ENCODE results near the gene PAN2. TPM values are rescaled to one million over a fixed set of nuclear protein-coding genes. Genes with fewer than 3 reads are reported as not detected.
"Not testable (repeated sequence)": the region's sequence is repeated elsewhere in the genome, so short reads cannot be mapped to it uniquely, and the experiment has no call there.

PAN2 gene
- total RNA-seq, 2 experiments from 2014 or later: 82.7 to 85.4 TPM

DNA sequence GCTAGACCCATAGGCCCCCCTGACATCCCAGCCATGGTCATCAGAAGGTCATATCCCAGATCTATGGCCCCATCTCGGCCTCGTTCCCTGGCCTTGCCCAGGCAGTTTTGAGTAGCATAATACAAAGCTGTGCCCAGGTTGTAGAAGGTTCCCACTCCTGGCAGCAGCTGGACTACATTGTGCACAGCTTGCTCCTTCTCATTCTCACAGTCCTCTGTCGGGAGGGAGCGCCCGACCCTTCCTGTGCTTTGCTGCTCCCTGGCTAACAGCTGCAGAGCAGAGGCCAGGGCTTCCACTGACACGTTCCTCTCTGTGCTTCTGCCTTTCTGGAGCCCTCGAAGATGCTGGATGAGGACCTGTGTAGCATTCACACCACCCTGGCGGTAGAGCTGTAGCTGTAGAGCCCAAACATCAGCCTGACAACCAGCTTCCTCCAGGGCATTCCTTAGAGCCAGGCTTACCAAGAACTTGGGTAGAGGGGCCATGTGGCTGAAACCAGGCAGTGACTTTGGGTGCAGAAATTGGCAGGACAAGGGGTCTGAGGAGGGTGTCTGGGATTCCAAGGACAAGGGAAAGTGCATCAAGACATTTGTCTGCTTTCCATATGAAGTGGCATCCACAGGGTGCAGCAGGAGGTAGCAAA, 27.8 kb upstream of the PAN2 start:
- CTCF ChIA-PET: interaction anchor here (1.1 kb wide), 1 partner anchor 24 kb away, joined by 3 read pairs; no protein-coding TSS in a partner anchor
- Mint-ChIP-seq H3K4me3 (peak overlapping the region; percentile 93), H3K27ac (peak overlapping the region; percentile 93), H3K27me3 (ENCODE audit: low read depth) (no peaks in the 10 kb centered on the region), H3K9me3 (no peaks in the 10 kb centered on the region), H3K4me1 (ENCODE audit: low read depth) (peaks cover 20% of the 10 kb centered on the region), H3K36me3 (ENCODE audit: low read depth) (peaks cover 6% of the 10 kb centered on the region)
- DNase-seq: no peak
- intact Hi-C loops (cut with micrococcal nuclease): no loop called here

DNA sequence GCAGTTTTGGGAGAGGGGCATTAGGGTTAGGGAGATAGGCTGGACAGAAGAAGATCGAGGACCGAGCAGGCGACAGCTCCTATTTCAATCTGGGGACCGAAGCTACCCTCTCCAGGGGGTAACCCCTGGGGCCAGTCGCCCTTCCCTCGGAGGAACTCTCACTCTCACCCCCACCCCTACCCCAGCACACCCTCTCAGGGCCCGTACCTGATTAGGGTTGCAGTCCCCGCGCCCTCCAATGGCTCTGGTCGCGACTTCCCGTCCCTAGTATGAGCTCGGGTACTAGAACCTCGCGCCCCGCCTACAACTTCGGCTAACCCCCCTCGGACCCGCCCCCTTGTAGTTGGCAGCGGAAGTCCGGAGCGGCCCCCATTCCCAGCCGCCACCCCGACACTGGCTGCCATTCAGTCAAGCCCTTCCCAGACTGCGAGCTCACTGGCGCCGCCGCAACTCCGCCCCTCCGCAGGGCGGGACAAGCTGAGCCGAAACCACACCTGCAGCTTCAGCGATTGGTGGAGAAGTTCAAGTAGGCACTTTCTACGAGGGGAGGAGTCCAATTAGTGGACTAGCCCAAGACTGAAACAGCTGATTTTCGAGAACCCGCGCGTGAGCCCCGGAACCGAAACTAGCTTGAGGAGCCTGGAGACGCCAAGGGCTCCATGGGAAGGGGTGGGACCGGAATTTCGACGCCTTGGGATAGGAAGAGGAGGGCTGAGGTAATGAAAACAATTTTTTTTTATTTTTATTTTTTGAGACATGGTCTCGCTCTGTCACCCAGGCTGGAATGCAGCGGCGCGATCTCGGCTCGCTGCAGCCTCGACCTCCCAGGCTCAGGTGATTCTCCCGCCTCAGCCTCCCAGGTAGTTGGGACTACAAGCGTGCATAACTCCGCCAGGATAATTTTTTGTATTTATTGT, 26.3 kb upstream of the PAN2 start, which contains the start of gene STAT2:
Gene STAT2, minus strand, starts transcription at position 257 of the 917 bp plus-strand sequence. CDS start 3,536 bp downstream, outside the sequence.
- peak within 1 kb of the TSS; percentile 93 for H3K27ac Mint-ChIP-seq
- peak; percentile 99 for DNase-seq
- peaks cover 20% of the 10 kb centered on the region for H3K4me1 Mint-ChIP-seq (ENCODE audit: low read depth)
- H3K9me3 Mint-ChIP-seq: no peaks in the 10 kb centered on the region
- peak within 1 kb of the TSS; percentile 93 for H3K4me3 Mint-ChIP-seq
- intact Hi-C loops (cut with micrococcal nuclease): loop anchor here (1.0 kb wide), 7 partner anchors 22 to 108 kb away; partner anchors contain the start of genes CS, IL23A, SPRYD4 and TIMELESS
- CTCF ChIA-PET: interaction anchor here (0.6 to 4.1 kb wide), 21 partner anchors 10 to 271 kb away, joined by 3 to 20 read pairs (median 3); partner anchors contain the start of genes IL23A, PA2G4, PAN2 and ZC3H10
- H3K27me3 Mint-ChIP-seq (ENCODE audit: low read depth): no peaks in the 10 kb centered on the region
- H3K36me3 Mint-ChIP-seq (ENCODE audit: low read depth): peaks cover 11% of the 10 kb centered on the region

DNA sequence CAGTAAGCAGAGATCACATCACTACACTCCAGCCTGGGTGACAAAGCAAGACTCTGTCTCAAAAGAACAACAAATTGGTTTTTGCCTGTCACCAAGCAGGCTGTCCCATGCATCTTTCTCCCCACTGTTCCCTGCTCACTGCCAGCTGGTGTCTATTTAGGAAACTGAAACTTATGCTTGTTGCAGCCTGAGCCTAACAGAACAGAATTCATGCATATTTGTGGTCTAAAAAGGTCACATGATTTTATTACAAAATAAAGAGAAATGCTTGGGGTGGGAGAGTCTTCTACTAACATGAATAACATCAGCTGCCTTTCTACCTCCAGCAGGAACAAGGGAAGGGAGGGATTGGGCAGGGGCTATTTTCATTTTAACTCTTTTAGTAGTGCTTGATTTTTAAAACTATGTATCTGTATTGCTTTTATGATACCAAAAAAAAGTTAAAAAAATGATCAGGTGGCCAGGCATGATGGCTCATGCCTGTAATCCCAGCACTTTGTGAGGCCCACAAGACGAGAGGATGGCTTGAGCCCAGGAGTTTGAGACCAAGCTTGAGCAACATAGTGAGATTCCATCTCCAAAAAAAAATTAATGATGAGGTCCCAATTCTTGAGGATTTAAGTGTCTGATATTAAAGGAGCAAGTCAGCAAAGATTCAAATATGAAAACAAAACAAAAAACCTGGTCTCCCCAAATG, 25.2 kb upstream of the PAN2 start:
- CTCF ChIA-PET: interaction anchor here (0.6 to 4.1 kb wide), 13 partner anchors 13 to 269 kb away, joined by 3 to 20 read pairs (median 5); partner anchors contain the start of genes IL23A, PA2G4, PAN2 and ZC3H10
- intact Hi-C loops (cut with micrococcal nuclease): no loop called here
- H3K9me3 Mint-ChIP-seq: no peaks in the 10 kb centered on the region
- H3K27ac Mint-ChIP-seq: peak overlapping the region; percentile 93
- no peaks in the 10 kb centered on the region for H3K27me3 Mint-ChIP-seq (ENCODE audit: low read depth)
- DNase-seq: peak; percentile 50
- H3K4me3 Mint-ChIP-seq: peak overlapping the region; percentile 93
- H3K36me3 Mint-ChIP-seq (ENCODE audit: low read depth): peaks cover 16% of the 10 kb centered on the region
- peaks cover 20% of the 10 kb centered on the region for H3K4me1 Mint-ChIP-seq (ENCODE audit: low read depth)

DNA sequence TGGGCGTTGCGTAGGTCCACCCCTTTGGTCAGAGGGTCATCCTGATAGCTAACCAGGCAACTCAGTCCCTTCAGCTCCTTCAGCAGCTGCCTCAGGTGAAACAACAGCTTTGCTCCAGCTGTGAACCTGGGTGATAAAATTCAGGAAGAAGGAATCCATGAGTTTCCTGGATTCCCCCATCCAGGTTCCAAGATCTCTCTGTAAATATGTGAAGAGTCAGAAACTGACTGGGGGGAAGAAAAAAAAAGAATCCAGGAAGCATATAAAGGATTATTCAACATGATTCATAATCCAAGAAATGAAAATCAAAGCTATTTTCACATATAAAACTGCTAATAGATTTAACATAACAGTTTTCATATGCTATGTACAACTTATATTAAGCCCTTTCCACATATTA, 17.5 kb upstream of the PAN2 start:
- DNase-seq: no peak
- Mint-ChIP-seq H3K9me3 (no peaks in the 10 kb centered on the region), H3K4me1 (ENCODE audit: low read depth) (no peaks in the 10 kb centered on the region), H3K27ac (no peak overlapping the region), H3K27me3 (ENCODE audit: low read depth) (no peaks in the 10 kb centered on the region), H3K4me3 (no peak overlapping the region), H3K36me3 (ENCODE audit: low read depth) (peaks cover 46% of the 10 kb centered on the region)
- intact Hi-C loops (cut with micrococcal nuclease): no loop called here
- CTCF ChIA-PET: interaction anchor here (1.4 kb wide), 1 partner anchor 13 kb away, joined by 3 read pairs; the partner anchor contains the start of gene IL23A

DNA sequence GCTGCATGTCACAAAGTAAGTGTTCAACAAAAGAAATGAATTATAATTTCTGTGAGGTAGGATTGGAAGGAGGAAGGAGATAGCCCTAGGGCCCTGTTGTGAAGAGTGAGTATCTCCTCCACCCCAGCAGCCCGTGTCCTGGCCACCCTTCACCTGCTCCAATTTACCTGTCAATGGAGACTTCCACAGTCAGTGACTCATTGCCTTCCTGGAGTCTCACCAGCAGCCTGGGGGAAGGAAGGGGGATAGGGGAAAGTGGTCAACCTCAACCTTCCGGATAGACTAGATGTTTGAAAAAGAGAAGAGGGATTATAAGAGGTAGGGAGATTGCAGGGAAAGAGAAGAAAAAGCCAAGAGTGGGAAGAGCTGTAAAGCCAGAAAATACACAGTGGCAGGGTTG, 16.9 kb upstream of the PAN2 start:
- no peak for DNase-seq
- Mint-ChIP-seq H3K27ac (peak overlapping the region; percentile 27), H3K9me3 (no peaks in the 10 kb centered on the region), H3K4me3 (no peak overlapping the region), H3K4me1 (ENCODE audit: low read depth) (no peaks in the 10 kb centered on the region), H3K36me3 (ENCODE audit: low read depth) (peaks cover 49% of the 10 kb centered on the region), H3K27me3 (ENCODE audit: low read depth) (no peaks in the 10 kb centered on the region)
- intact Hi-C loops (cut with micrococcal nuclease): no loop called here
- CTCF ChIA-PET: interaction anchor here (0.7 to 1.4 kb wide), 2 partner anchors 10 to 12 kb away, joined by 3 read pairs; partner anchors contain the start of genes IL23A and STAT2

DNA sequence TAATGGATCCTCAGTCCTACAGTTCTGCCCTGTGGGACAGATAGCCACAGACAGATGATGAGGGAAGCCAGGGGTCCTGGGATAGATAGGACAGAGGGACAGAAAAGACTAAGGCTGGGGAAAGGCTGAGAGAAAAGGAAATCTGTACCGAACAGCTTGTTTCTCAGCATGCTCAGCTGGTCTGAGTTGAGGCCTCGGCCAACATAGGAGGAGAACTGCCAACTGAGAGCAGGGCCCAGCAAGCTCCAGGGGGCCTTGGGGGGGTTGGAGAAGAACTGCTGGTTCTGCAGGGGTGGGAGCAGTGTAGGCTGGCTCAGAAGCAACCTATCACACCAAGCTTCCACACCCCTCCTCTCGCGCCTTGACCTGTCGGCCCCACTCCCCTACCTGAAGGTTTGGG, 15.0 kb upstream of the PAN2 start:
- CTCF ChIA-PET: interaction anchor here (0.5 to 0.8 kb wide), 2 partner anchors 40 kb away, joined by 3 to 4 read pairs; no protein-coding TSS in a partner anchor
- no peaks in the 10 kb centered on the region for H3K9me3 Mint-ChIP-seq
- H3K36me3 Mint-ChIP-seq (ENCODE audit: low read depth): peaks cover 49% of the 10 kb centered on the region
- no peak overlapping the region for H3K27ac Mint-ChIP-seq
- no peaks in the 10 kb centered on the region for H3K27me3 Mint-ChIP-seq (ENCODE audit: low read depth)
- H3K4me3 Mint-ChIP-seq: no peak overlapping the region
- no peaks in the 10 kb centered on the region for H3K4me1 Mint-ChIP-seq (ENCODE audit: low read depth)
- intact Hi-C loops (cut with micrococcal nuclease): no loop called here
- no peak for DNase-seq

DNA sequence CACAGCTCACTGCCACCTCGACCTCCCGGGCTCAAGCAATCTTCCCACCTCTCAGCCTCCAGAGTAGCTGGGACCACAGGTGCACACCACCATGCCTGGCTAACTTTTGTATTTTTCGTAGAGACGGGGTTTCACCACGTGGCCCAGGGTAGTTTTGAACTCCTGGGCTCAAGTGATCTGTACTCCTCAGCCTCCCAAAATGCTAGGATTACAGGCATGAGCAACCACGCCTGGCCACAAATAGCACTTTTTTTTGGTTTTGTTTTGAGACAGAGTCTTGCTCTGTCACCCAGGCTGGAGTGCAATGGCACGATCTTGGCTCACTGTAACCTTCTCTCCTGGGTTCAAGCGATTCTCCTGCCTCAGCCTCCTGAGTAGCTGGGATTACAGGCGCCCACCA, 13.5 kb upstream of the PAN2 start:
- intact Hi-C loops (cut with micrococcal nuclease); H3K27ac Mint-ChIP-seq; H3K27me3 Mint-ChIP-seq (ENCODE audit: low read depth); H3K4me3 Mint-ChIP-seq; H3K9me3 Mint-ChIP-seq; H3K4me1 Mint-ChIP-seq (ENCODE audit: low read depth); DNase-seq: not testable (repeated sequence)
- H3K36me3 Mint-ChIP-seq (ENCODE audit: low read depth): peaks cover 54% of the 10 kb centered on the region
- CTCF ChIA-PET: interaction anchor here (0.6 to 0.7 kb wide), 4 partner anchors 51 to 566 kb away, joined by 3 to 6 read pairs (median 4); no protein-coding TSS in a partner anchor

DNA sequence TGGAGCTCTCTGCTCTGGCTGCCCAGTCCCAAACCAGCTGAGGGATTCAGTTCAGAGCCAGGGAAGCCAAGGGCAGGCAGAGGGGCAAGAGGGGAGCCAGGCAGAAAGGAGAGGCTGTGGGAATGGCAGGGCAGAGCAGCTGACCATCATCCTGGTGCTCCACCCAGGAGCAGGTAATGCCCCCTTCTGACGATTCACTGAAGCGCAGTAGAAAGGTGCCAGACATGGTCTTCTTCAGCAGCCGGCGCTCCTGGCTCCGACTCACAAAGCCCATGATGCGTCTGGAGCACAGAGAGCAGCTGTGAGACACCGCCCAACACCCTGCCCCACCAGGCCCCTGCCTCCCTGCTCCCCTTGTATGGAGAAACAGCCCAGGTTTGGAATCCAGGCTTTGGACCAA, 12.9 kb upstream of the PAN2 start:
- peak; percentile 50 for DNase-seq
- intact Hi-C loops (cut with micrococcal nuclease): no loop called here
- H3K27me3 Mint-ChIP-seq (ENCODE audit: low read depth): no peaks in the 10 kb centered on the region
- H3K36me3 Mint-ChIP-seq (ENCODE audit: low read depth): peaks cover 54% of the 10 kb centered on the region
- no peak overlapping the region for H3K4me3 Mint-ChIP-seq
- CTCF ChIA-PET: interaction anchor here (0.7 to 1.6 kb wide), 5 partner anchors 9 to 565 kb away, joined by 3 to 8 read pairs (median 4); partner anchors contain the start of gene STAT2
- peak overlapping the region; percentile 18 for H3K27ac Mint-ChIP-seq
- H3K9me3 Mint-ChIP-seq: no peaks in the 10 kb centered on the region
- peaks cover under 1% of the 10 kb centered on the region for H3K4me1 Mint-ChIP-seq (ENCODE audit: low read depth)

DNA sequence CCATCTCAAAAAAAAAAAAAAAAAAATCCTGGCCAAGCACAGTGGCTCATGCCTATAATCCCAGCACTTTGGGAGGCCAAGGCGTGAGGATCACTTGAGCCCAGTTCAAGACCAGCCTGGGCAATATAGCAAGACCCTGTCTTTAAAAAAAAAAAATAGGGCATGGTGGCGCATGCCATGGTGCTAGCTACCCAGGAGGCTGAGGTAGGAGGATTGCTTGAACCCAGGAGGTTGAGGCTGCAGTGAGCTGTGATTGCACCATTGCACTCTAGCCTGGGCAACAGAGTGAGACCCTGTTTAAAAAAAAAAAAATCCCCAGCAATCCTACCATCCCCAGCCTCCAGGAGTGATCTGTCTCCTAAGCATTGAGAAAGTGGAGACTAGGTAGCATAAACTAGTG, 8.5 kb upstream of the PAN2 start:
- CTCF ChIA-PET: interaction anchor here (1.6 kb wide), 1 partner anchor 13 kb away, joined by 3 read pairs; no protein-coding TSS in a partner anchor
- intact Hi-C loops (cut with micrococcal nuclease); H3K27ac Mint-ChIP-seq; H3K4me3 Mint-ChIP-seq; H3K9me3 Mint-ChIP-seq; DNase-seq; H3K27me3 Mint-ChIP-seq (ENCODE audit: low read depth): not testable (repeated sequence)
- Mint-ChIP-seq H3K4me1 (ENCODE audit: low read depth) (peaks cover 39% of the 10 kb centered on the region), H3K36me3 (ENCODE audit: low read depth) (peaks cover 35% of the 10 kb centered on the region)

DNA sequence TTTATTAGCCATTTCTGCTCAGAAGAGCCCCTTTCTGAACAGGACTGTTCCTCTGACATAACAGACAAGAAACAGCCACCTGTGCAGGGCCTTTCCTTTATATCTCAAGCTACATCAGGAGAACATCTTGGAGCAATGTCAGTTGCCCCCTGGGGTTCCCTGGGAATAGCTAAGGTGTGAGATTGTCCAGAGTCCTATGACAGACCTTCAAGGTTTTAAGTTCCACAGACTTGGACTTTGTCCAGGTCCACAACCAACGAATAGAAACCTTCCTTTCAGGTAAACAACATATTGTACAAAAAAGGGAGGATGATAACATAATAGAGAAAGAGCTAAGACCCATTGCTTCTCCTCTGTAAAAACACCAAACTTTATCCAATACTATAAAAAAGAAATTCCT, 7.8 kb upstream of the PAN2 start:
- DNase-seq: no peak
- no peaks in the 10 kb centered on the region for H3K27me3 Mint-ChIP-seq (ENCODE audit: low read depth)
- H3K4me3 Mint-ChIP-seq: no peak overlapping the region
- intact Hi-C loops (cut with micrococcal nuclease): no loop called here
- H3K27ac Mint-ChIP-seq: no peak overlapping the region
- CTCF ChIA-PET: interaction anchor here (0.7 to 1.6 kb wide), 3 partner anchors 10 to 295 kb away, joined by 3 read pairs; no protein-coding TSS in a partner anchor
- peaks cover 30% of the 10 kb centered on the region for H3K36me3 Mint-ChIP-seq (ENCODE audit: low read depth)
- no peaks in the 10 kb centered on the region for H3K9me3 Mint-ChIP-seq
- peaks cover 45% of the 10 kb centered on the region for H3K4me1 Mint-ChIP-seq (ENCODE audit: low read depth)

DNA sequence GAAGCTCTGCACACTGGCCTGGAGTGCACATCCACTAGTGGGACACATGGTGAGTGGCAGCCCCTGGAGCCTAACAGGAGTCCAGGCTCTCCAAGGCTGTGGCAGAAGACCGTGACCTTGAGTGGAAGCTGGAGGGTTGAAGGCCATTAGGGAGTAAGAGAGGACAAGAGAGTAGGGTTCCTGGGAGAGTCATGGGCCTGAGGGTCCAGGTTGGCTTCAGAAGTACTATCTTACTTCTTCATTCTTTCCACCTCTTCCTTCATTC, 5.3 kb upstream of the PAN2 start:
- Mint-ChIP-seq H3K36me3 (ENCODE audit: low read depth) (peaks cover 17% of the 10 kb centered on the region), H3K4me1 (ENCODE audit: low read depth) (peaks cover 52% of the 10 kb centered on the region), H3K27me3 (ENCODE audit: low read depth) (no peaks in the 10 kb centered on the region), H3K9me3 (no peaks in the 10 kb centered on the region), H3K27ac (peak overlapping the region; percentile 99), H3K4me3 (peak overlapping the region; percentile 84)
- CTCF ChIA-PET: interaction anchor here (1.4 to 2.3 kb wide), 4 partner anchors 12 to 125 kb away, joined by 3 to 11 read pairs (median 6); partner anchors contain the start of gene STAT2
- intact Hi-C loops (cut with micrococcal nuclease): loop anchor here (2.0 to 10.0 kb wide), 11 partner anchors 48 to 1927 kb away; partner anchors contain the start of genes DDIT3, DNAJC14, MBD6 and NABP2
- DNase-seq: peak; percentile 13

All from activated naive CD4-positive, alpha-beta T cell treated with anti-CD3 and anti-CD28 coated beads for 36 hours (primary cell).